ENCODE results near the gene BPIFB3. TPM values are rescaled to one million over a fixed set of nuclear protein-coding genes. Genes with fewer than 3 reads are reported as not detected.

BPIFB3 gene
- polyA plus RNA-seq, 1 experiment: not detected

- POLR2A ChIA-PET: no interaction called here
- Histone ChIP-seq H3K4me3 (ENCODE audit: low read depth, low read length) (no peak overlapping the region), H3K27me3 (ENCODE audit: control insufficient read depth, insufficient read depth, low read length) (no peaks in the 10 kb centered on the region; the same call in 1 of the 2 replicates), H3K36me3 (ENCODE audit: control insufficient read depth, insufficient read depth, low read length) (no peaks in the 10 kb centered on the region)
- no peak for DNase-seq (ENCODE audit: low read depth)
- TF ChIP-seq CTCF (IDR thresholded peaks at IDR 0.05; ENCODE audit: insufficient read depth, low read depth, low read length): no peak
- CTCF ChIA-PET: no interaction called here
Measured at GRCh38 chr20:33051333-33051732, 2.4 kb upstream of the BPIFB3 start.

- no peaks in the 10 kb centered on the region for H3K36me3 ChIP-seq (ENCODE audit: control insufficient read depth, insufficient read depth, low read length)
- no peak for TF ChIP-seq CTCF (IDR thresholded peaks at IDR 0.05; ENCODE audit: insufficient read depth, low read depth, low read length)
- no peak for DNase-seq (ENCODE audit: low read depth)
- CTCF ChIA-PET: no interaction called here
- no peak overlapping the region for H3K4me3 ChIP-seq (ENCODE audit: low read depth, low read length)
- H3K27me3 ChIP-seq (ENCODE audit: control insufficient read depth, insufficient read depth, low read length): no peaks in the 10 kb centered on the region; the same call in 1 of the 2 replicates
- POLR2A ChIA-PET: no interaction called here
Measured at GRCh38 chr20:33054381-33054780, 678 bp downstream of the BPIFB3 start.

- DNase-seq (ENCODE audit: low read depth): no peak
- H3K36me3 ChIP-seq (ENCODE audit: control insufficient read depth, insufficient read depth, low read length): no peaks in the 10 kb centered on the region
- no peak overlapping the region for H3K4me3 ChIP-seq (ENCODE audit: low read depth, low read length)
- H3K27me3 ChIP-seq (ENCODE audit: control insufficient read depth, insufficient read depth, low read length): no peaks in the 10 kb centered on the region
- CTCF ChIA-PET: no interaction called here
- TF ChIP-seq CTCF (IDR thresholded peaks at IDR 0.05; ENCODE audit: insufficient read depth, low read depth, low read length): no peak
- POLR2A ChIA-PET: no interaction called here
Measured at GRCh38 chr20:33054791-33055190, 1.1 kb downstream of the BPIFB3 start.

- CTCF ChIA-PET: no interaction called here
- no peaks in the 10 kb centered on the region for H3K27me3 ChIP-seq (ENCODE audit: control insufficient read depth, insufficient read depth, low read length)
- no peak for TF ChIP-seq CTCF (IDR thresholded peaks at IDR 0.05; ENCODE audit: insufficient read depth, low read depth, low read length)
- no peak overlapping the region for H3K4me3 ChIP-seq (ENCODE audit: low read depth, low read length)
- POLR2A ChIA-PET: no interaction called here
- DNase-seq (ENCODE audit: low read depth): no peak
- no peaks in the 10 kb centered on the region for H3K36me3 ChIP-seq (ENCODE audit: control insufficient read depth, insufficient read depth, low read length)
Measured at GRCh38 chr20:33059136-33059535, 5.4 kb downstream of the BPIFB3 start.

GRCh38 chr20:33059741-33060390 is 6.2 kb downstream of the BPIFB3 start:
- POLR2A ChIA-PET: no interaction called here
- no peak for DNase-seq (ENCODE audit: low read depth)
- Histone ChIP-seq H3K36me3 (ENCODE audit: control insufficient read depth, insufficient read depth, low read length) (no peaks in the 10 kb centered on the region), H3K27me3 (ENCODE audit: control insufficient read depth, insufficient read depth, low read length) (no peaks in the 10 kb centered on the region), H3K4me3 (ENCODE audit: low read depth, low read length) (no peak overlapping the region)
- no peak for TF ChIP-seq CTCF (IDR thresholded peaks at IDR 0.05; ENCODE audit: insufficient read depth, low read depth, low read length)
- CTCF ChIA-PET: no interaction called here
